SK-N-MC (cell line): ENCODE results near the gene RANBP9.

Source experiments
- EZH2 ChIP-seq: fragments of 200-600 bp; sonication (generic); IDR thresholded peaks from one replicate; pipeline ENCODE4 v1.6.1; 2017; ENCODE audit warnings: antibody characterized with exemption
- POLR2AphosphoS5 ChIP-seq: IDR thresholded peaks from 2 replicates; pipeline ENCODE4 v1.6.1; 2012; ENCODE audit warnings: mild to moderate bottlenecking, low read depth, low read length, borderline replicate concordance

- TF ChIP-seq POLR2AphosphoS5 (no peak), EZH2 (no peak)
These were observed 117.9 kb downstream of the RANBP9 start for GRCh38 chr6:13593720-13594119.
